SK-N-MC (cell line): ENCODE data around the gene PTPN14.
"Not testable (repeated sequence)": the region's sequence is repeated elsewhere in the genome, so short reads cannot be mapped to it uniquely, and the experiment has no call there.

Source experiments
- EZH2 ChIP-seq: fragments of 200-600 bp; sonication (generic); IDR thresholded peaks from one replicate; pipeline ENCODE4 v1.6.1; 2017; ENCODE audit warnings: antibody characterized with exemption
- FOXP2 ChIP-seq: optimal IDR thresholded peaks from 2 replicates; pipeline ENCODE3; 2011; ENCODE audit warnings: mild to moderate bottlenecking, moderate library complexity; ENCODE audit not compliant: insufficient read depth; ENCODE audit errors: extremely low read length, control extremely low read depth
- POLR2AphosphoS5 ChIP-seq: IDR thresholded peaks from 2 replicates; pipeline ENCODE4 v1.6.1; 2012; ENCODE audit warnings: mild to moderate bottlenecking, low read depth, low read length, borderline replicate concordance

DNA sequence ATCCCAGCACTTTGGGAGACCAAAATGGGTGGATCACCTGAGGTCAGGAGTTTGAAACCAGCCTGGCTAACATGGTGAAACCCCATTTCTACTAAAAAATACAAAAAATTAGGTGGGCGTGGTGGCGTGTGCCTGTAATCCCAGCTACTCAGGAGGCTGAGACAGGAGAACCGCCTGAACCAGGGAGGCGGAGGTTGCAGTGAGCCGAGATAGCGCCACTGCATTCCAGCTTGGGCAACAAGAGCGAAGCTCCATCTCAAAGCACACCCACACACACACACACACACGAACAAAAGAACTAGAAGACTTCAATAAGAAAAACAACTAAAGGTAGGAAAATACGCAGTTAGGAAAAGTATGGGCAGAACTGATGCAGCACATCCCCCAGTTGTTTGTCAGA lies 29.9 kb downstream of the PTPN14 start:
- TF ChIP-seq EZH2, FOXP2, POLR2AphosphoS5: not testable (repeated sequence)
